NCI-H446 (cell line): ENCODE data around the gene EPM2AIP1.
"Not testable (repeated sequence)": the region's sequence is repeated elsewhere in the genome, so short reads cannot be mapped to it uniquely, and the experiment has no call there.

ENCODE experiments used
- DNase-seq, 2 experiments: peaks; one replicate each; lab custom pipeline; 2025; lab: John Stamatoyannopoulos, UW

EPM2AIP1 gene

DNA sequence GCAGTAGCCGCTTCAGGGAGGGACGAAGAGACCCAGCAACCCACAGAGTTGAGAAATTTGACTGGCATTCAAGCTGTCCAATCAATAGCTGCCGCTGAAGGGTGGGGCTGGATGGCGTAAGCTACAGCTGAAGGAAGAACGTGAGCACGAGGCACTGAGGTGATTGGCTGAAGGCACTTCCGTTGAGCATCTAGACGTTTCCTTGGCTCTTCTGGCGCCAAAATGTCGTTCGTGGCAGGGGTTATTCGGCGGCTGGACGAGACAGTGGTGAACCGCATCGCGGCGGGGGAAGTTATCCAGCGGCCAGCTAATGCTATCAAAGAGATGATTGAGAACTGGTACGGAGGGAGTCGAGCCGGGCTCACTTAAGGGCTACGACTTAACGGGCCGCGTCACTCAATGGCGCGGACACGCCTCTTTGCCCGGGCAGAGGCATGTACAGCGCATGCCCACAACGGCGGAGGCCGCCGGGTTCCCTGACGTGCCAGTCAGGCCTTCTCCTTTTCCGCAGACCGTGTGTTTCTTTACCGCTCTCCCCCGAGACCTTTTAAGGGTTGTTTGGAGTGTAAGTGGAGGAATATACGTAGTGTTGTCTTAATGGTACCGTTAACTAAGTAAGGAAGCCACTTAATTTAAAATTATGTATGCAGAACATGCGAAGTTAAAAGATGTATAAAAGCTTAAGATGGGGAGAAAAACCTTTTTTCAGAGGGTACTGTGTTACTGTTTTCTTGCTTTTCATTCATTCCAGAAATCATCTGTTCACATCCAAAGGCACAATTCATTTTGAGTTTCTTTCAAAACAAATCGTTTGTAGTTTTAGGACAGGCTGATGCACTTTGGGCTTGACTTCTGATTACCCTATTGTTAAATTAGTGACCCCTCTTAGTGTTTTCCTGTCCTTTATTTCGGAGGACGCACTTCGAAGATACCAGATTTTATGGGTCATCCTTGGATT lies 674 bp upstream of the EPM2AIP1 start, which contains the start of gene MLH1:
TSS of gene MLH1 (plus strand) at position 193 of the 958 bp plus-strand sequence. CDS start at position 223, 30 bp downstream.
- no peak for DNase-seq

DNA sequence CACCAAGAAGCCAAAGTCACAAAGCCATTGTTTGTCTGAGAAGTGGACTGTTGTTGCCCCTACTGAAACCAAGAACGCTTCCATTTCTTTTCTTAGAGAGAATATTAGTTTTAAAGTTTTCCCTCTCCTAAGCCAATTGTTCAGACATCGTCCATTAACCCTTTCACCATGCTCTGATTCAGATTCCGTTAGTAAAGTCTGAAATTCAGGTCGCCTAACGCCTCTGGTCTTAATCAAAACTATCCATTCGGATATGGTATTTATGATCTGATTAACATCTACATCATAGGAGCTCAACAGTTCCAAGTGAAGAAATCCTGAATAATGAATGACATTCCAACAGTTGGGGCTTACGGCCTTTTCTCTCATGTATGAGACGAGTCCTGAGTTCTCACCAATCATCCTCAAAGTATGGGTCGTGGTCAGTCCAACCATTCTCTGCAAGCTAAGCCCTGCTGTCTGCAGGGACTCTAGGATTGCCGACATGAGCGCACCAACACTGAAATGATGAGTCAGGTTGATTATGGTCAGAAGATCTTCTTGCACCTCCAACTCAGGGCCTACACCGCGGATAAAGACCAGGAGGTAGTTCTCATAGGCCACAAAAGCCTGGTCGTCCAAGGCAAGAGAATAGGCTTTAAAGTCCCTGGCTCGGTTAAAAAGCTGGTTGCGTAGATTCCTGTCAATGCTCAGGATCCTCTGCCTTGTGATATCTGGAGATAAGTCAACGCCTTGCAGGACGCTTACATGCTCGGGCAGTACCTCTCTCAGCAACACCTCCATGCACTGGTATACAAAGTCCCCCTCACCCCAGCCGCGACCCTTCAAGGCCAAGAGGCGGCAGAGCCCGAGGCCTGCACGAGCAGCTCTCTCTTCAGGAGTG lies 767 bp downstream of the EPM2AIP1 start:
- DNase-seq: no peak

DNA sequence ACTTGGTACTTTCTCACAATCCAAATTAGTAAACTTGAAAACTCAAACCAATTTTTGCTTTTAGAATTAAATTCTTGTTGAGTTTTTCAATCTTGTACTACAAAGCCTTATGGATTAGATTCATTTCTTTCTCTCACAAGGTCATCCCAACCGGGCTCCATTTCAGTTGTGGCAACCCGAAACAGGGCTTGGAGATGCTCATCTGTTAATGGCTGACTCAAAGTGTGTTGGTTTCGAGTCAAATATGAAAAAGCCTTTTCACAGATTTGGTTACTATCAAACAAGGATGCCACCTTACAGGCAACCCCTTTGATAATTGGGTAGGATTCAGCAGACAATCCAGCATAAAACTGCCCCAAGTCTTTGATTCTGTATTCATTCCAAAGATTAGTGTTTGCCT lies 1.8 kb downstream of the EPM2AIP1 start:
- DNase-seq: no peak

DNA sequence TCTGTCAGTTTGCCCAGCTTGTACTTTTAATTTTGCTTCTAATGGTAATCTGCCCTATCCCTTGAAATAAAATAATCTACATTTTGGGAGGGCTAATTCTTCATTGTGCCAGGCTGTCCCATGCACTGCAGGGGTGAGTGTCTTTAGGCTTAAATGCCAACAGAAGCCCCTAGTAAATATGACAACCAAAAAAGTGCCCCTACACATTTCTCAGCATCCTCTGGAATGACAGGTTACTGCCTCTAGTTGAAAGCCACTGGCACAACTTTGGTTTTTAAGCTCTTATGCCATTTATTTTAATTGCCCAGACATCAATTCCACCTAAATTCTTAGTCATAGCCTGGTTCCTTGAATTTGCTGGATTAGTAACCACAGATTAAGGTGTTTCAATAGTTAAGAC lies 3.4 kb downstream of the EPM2AIP1 start:
- no peak for DNase-seq

DNA sequence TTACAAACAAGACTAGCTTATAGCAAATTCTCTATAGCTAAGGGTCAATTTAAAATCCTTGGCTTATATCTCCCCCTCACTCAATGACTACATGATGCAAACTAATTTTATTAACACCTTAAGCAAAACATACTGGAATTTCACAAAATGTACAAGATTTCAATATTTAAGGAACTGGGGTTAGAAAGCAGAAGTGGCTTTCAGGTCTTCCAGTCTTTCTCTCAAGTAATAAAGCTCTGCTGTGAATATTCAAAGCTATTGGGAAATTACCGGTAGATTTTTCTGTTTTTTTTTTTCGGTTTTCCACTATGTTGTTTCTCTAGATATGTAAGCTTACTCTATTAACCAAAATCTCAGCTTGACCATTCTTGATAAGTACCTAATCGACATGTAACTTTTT lies 3.9 kb downstream of the EPM2AIP1 start:
- DNase-seq: no peak

DNA sequence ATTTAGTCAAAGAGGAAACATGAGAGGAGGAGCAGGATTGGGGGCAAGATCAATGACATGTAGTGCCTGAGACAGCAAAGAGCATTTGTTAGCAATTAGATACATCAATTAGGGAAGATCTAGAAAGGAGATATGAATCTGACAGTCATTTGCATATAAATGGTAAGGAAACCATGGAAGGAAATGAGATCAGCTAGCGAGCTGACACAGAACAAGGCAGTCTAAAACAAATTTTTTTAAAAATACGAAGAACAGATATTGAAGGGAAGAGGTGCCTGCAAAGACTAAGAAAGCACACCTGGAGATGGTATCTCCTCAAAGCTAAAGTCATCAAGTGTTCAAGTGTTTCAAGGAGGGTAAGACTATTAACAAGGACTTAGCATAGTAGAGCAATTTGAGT lies 4.6 kb downstream of the EPM2AIP1 start:
- DNase-seq: no peak

DNA sequence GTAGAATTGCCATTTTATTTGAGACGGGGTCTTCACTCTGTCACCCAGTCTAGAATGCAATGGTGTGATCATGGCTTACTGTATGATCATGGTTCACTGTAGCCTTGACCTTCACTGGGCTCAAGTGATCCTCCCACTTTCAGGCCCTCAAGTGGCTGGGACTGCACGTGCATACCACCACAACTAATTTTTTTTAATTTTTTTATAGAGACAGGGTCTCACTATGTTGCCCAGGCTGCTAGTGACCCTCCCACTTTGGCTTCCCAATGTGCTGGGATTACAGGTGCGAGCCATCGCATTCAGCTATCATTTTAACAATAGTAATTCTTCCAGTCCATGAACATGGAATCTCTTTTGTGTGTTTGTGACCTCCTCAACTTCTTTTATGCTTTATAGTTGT lies 11.9 kb downstream of the EPM2AIP1 start:
- DNase-seq: no peak

DNA sequence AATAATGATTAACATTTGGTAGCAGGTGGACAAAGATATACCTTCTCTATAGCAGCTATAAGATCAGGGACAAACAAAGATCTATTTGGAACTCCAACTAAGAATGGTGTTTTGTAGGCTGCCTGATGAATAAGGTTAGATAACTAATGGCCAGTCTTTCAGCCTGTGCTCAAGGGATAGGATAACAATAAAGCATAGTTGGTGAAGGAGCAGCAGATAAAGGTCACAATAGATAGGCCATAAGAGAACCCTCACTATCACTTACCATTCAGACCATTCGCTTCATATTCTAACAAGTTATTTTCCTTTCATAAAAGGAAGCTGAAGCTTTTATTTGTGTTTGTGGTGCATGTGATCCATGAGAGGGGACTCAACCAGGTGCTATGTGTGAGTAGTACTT lies 19.8 kb downstream of the EPM2AIP1 start:
- no peak for DNase-seq

DNA sequence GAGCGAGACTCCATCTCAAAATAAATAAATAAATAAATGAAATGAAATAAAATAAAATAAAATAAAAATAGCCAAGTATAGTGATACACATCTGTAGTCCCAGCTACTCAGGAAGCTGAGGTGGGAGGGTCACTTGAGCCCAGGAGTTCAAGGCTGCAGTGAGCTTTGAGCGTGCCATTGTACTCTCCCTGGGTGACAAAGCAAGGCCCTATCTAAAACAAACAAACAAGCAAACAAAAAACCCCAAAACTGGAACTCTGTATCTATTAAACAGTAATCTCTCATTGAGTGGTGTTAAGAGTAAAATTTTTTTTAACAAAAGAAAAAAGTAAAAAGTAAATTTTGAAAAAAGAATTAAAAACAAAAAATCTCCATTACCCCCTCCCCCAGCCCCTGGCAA lies 20.8 kb downstream of the EPM2AIP1 start:
- DNase-seq: no peak

DNA sequence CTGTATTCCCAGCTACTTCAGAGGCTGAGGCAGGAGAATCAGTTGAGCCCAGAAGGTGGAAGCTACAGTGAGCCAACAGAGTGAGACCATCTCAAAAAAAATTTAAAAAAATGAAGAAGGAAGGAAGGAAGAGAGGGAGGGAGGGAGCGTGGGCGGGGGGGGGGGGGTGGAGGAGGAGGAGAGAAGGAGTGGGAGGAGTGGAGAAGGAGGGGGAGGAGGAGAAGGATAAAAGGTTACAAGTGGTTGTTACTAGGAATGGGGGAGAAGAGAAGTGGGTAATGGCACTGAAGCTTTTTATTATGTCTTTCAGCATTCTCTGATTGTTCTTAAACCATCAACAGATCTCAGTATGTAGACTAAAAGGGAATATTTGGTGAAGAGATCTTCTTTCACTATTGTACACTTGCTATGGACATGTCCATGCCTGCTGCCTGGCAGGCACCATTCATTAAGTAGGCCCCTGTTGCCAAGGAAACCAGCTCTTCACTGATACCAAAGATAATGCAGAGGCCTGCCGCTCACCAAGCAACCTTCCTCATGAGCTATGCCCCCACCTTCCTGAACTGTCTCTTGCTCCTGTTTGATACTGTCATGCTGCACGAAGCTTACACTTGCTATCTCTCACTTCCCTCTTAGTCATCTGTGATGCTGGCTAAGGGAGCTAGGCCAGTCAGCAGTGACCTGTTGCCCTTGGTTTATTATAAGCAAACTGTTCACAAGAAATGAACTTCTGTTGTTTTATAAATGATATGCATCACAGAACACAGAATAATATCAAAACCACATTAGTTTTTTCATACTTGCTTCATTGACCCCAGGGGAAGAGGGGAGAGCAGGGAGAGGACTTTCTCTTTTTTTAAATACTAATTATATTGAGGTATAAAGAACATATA lies 23.1 kb downstream of the EPM2AIP1 start:
- DNase-seq: peak in 1 of 2 experiments; percentile 2

DNA sequence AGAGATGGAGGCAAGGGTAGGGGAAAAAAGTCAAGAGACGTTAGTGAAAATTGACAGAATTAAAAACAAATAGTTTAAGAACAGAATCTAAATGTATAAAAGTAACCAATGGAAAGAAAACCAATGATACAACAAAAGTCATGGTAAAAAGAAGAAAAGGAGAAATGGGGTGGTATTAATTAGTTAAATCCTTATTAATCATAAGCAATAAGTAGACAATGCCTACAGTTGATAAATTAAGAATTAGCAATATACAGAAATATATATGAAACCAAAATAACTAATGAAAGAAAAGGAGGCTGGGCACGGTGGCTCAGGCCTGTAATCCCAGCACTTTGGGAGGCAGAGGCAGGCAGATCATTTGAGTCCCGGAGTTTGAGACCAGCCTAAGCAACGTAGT lies 23.8 kb downstream of the EPM2AIP1 start:
- DNase-seq: no peak

DNA sequence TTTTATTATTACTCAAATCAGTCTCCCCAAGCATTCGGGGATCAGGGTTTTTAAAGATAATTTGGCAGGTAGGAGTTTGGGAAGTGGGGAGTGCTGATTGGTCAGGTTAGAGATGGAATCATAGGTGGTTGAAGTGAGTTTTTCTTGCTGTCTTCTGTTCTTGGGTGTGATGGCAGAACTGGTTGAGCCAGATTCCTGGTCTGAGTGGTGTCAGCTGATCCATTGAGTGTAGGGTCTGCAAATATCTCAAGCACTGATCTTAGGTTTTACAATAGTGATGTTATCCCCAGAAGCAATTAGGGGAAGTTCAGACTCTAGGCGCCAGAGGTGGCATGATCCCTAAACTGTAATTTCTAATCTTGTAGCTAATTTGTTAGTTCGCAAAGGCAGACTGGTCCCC lies 27.5 kb downstream of the EPM2AIP1 start:
- no peak for DNase-seq

DNA sequence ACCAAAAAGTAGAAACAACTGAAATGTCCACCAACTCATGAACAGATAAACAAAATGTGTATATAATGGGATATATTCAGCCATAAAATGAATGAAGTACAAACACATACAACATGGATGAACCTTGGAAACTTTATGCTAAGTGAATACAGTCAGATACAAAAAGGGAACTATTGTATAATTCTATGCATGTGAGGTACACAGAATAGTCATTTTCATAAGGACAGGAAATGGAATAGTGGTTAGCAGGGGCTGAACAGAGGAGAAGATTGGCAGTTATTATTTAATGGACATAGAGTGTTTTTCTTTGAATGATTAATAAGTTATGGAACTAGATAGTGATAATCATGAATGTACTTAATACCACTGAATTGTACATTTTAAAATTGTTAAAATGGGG lies 28.1 kb downstream of the EPM2AIP1 start:
- no peak for DNase-seq

DNA sequence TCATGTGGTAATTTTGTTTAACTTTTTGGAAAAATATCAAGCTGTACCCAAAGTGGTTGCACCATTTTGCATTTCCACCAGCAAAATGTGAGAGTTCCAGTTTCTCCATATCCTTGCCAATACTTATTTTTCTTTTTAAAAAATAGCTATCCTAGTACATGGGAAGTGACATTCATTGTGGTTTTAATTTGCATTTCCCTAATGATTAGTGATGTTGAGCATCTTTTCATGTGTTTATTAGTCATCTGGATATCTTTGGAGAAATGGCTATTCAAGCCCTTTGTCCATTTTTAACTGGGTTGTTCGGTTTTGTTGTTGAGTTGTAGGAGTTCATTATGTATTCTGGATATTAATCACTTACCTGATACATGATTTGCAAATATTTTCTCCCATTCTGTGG lies 28.6 kb downstream of the EPM2AIP1 start:
- DNase-seq: no peak

DNA sequence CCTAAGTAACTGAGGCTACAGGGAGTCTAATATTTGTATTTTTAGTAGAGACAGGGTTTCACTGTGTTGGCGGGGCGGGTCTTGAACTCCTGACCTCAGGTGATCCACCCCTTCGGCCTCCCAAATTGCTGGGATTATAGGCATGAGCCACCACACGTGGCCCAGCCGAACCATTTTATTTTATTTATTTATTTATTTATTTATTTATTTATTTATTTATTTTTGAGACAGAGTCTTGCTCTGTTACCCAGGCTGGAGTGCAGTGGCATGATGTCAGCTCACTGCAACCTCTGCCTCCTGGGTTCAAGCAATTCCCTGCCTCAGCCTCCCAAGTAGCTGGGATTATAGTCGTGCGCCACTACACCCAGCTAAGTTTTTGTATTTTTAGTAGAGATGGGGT lies 29.9 kb downstream of the EPM2AIP1 start:
- not testable (repeated sequence) for DNase-seq

DNA sequence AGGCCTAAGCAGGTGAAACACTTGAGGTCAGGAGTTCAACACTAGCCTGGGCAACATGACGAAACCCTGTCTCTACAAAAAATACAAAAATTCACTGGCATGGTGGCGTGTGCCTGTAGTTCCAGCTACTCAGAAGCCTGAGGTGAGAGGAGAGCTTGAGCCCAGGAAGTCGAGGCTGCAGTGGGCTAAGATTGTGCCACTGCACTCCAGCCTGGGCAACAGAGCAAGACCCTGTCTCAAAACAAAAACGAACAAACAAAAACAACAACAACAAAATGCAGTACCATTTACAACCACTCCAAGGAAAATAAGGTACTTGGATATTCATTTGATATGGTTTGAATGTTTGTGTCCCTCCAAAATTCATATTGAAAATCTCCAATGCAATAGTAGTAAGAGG lies 32.4 kb downstream of the EPM2AIP1 start:
- no peak for DNase-seq

DNA sequence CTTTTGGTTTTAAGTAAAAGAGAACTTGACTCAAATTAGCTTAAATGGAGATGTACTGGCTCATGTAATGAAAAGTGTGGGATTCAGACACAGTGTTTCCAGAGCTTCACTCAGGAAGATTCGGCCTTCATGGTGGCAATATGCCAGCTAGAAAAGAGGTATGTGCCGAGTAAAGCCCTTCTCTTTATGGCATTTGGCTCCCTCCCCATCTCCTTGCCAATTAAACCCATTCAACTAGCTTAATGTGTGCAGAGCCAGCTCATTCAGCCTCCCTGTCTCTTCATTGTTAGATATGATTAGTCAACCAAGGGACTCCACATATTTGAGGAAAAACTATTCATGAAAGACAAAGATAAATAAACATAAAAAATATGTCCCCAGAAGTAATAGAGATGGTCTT lies 33.1 kb downstream of the EPM2AIP1 start:
- peak; percentile 1 to 70 for DNase-seq

DNA sequence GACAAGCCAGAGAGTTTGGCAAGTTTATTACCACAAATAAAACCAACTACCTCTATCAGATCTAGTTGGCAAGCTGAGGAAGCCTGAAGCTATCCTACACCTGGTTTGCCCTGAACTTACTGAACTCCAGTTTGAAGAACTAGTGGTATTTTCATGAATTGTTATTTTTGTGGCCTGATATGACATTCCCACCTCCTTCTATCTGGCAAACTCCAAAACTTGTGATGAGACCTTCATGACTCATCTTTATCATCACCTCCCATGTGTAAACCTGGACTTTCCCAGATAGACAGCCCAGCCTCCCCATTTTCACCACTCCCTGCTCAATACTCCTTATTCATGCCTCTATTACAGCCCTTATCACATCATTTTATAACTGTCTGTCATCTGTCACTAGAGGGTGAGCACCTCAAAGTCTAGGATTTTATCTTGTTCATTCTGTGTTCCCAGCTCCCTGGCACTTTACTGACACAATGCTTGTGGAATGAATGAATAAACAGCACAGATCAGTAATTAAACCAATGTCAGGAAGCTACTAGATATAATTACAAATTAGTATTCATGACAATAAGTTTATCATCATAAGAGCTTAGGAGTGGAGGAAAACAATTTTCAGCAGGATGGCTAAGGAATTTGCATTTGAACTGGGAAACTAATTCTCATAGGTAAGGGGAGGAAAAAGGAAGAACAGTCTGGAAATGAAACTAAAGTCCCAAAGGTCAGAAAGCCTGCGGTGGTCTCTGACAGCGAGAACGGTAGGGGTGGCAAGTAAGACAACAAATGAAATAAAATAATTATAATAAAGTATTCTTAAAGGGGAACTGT lies 34.9 kb downstream of the EPM2AIP1 start:
- no peak for DNase-seq

DNA sequence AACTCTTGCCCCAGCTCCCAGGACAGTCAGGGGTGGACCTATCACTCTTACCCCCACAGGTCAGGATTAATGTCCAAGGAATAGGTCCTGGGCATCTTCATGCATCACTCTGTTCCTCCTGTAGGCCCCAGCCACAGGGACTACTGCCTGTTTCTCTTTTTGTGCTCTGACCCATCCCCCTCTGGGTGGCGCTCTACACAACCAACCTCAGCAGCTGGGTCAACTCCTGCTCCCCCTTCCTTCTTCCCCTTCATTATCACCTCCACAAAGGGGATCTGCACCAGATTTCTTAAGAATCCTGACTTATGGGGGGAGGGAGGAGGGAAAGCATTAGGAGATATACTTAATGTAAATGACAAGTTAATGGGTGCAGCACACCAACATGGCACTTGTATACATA lies 35.9 kb downstream of the EPM2AIP1 start:
- no peak for DNase-seq

DNA sequence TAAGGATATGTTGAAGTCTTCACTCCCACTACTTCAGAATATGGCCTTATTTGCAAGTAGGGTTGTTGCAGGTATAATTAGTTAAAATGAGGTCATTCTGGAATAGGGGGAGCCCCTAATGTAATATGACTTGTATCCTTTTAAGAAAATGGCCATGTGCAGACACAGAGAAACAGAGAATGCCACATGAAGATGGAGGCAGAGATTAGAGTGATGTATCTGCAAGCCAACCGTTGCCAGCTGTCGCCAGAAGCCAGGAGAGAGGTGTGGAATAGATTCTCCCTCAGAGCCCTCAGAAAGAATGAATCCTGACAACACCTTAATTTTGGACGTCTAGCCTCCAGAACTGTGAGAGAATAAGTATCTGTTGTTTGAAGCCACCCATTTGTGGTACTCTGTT lies 36.8 kb downstream of the EPM2AIP1 start:
- no peak for DNase-seq
